ENCODE measurements around the gene SLA2. TPM values are rescaled to one million over a fixed set of nuclear protein-coding genes. Genes with fewer than 3 reads are reported as not detected.

SLA2 gene
- total RNA-seq, 3 donors from 2014 or later = 1.5 to 1.6 (median 1.6) TPM

DNA sequence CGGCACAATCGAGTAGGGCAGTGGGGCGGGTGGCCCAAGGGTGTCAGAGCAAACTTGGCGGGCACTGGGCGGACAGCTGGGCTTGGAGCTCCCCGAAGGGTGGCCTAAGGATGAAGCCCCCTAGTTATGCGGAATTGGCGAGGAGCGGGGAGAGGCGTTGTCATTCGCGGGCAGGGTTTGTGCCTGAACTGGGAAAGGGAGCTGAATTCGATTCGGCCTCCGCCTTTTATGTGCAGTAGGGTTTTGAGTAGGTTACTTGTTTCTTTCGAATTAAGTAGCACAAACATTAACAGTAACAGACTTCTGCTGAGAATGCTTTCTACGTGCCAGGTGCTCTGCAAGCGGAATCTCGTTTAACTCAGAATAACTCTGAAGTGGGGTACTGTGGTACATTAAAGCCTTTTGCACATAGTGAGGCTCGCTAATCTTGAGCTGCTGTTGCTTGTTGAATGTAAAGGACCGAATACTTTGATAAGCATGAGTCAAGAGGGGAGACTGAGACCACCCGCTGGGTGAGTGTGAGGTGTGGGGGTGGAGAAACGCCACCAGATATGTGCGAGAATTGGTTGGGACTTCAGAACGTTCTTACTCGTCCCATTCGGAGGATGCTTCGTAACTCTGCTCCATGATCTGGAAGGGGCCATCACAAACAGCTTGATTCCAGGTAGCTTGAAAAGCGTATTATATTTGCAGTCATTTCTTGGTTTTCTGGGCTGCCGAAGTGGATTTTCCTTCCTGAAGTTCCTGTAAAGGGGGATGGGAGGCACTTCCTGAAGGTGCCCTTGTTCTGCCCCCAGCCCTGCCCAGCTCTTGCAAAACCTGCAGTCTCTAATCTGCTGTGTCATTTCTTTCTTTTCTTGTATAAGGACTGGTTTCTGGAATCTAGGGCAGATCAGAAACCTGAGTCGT is 39.6 kb downstream of the SLA2 start:
- peaks cover 2% of the 10 kb centered on the region for H3K36me3 ChIP-seq (ENCODE audit: low read depth)
- intact Hi-C loops (cut with DNase I, micrococcal nuclease) = loop anchor here in 1 of 2 donors (5.0 kb wide), 1 partner anchor 49 kb away; no protein-coding TSS in a partner anchor
- no peak for TF ChIP-seq CTCF (IDR thresholded peaks at IDR 0.05)
- ATAC-seq = peak; percentile 19
- peaks cover 23% of the 10 kb centered on the region for H3K4me1 ChIP-seq (ENCODE audit: low read depth)
- peak overlapping the region; percentile 98 for H3K4me3 ChIP-seq
- DNase-seq = peak in 1 of 3 donors; percentile 42
- H3K9me3 ChIP-seq = no peaks in the 10 kb centered on the region

DNA sequence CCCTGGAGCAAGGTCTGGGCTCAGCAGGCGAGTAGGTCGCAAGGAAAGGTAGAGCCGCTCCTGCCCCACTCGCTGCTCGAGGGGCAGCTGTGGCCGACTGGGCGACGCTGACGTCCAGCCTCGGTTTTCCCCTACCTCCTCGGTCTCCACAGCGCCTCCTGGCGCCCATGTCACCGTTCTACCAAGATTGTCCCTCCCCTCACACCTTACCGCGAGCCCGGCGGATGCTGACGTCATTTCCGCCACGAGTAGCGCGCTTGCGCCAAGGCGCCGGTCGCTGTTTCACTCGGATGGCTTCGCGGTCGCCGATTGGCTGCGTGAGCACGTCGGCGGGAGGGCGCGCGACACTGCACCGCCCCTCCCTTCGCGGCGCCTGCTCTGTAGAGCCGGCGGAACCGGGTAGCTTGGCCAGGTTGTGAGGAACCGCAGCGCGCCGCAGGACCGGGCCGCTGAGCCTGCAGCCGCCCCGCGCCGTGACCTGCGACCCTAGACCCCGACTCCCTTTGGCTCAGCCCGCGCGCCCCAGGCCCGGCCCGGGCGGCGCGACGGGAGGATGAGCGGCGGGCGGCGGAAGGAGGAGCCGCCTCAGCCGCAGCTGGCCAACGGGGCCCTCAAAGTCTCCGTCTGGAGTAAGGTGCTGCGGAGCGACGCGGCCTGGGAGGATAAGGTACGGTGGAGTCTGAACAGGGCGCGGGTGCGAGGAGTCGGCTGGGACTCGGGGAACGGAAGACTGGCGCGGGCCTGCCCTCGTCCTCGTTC is 40.4 kb downstream of the SLA2 start, which contains the start of gene RAB5IF:
RAB5IF (plus strand) TSS at position 381 of the 759 bp plus-strand sequence; CDS start at position 554, 173 bp downstream.
- intact Hi-C loops (cut with DNase I, micrococcal nuclease) = loop anchor here in 1 of 2 donors (5.0 kb wide), 1 partner anchor 48 kb away; no protein-coding TSS in a partner anchor
- Histone ChIP-seq H3K9me3 (no peaks in the 10 kb centered on the region), H3K36me3 (ENCODE audit: low read depth) (peaks cover 2% of the 10 kb centered on the region), H3K4me3 (peak within 1 kb of the TSS; percentile 98), H3K4me1 (ENCODE audit: low read depth) (peaks cover 23% of the 10 kb centered on the region)
- peak; percentile 99 to 100 (median 100) for DNase-seq
- TF ChIP-seq CTCF (IDR thresholded peaks at IDR 0.05) = peak; percentile 85
- peak; percentile 94 for ATAC-seq

DNA sequence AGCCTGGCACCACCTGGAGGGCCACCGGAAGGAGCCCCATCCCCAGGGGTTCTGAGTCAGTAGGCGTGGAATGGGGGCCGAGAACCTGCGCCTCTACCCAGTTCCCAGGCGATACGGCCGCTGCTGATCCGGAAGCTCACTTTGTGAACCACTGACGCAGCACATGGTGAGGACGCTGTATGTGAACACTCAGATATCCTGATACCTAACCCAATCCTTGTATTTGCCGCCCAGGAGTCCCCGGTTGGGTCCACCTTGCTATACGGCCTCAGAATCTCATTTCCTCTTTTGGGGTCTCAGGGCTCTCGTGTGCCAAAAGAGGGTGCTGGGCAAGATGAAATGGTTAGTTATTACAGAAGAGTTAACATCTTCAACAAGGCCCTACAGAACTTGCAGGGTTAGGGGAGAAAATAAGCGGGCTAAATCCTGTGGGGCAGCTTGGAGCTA is 41.0 kb downstream of the SLA2 start:
- intact Hi-C loops (cut with DNase I, micrococcal nuclease) = loop anchor here in 1 of 2 donors (5.0 kb wide), 1 partner anchor 48 kb away; no protein-coding TSS in a partner anchor
- no peak for TF ChIP-seq CTCF (IDR thresholded peaks at IDR 0.05)
- peak; percentile 43 to 81 (median 64) for DNase-seq

GRCh38 chr20:36601540-36601939 is 44.5 kb downstream of the SLA2 start:
- no peak for TF ChIP-seq CTCF (IDR thresholded peaks at IDR 0.05)
- intact Hi-C loops (cut with DNase I, micrococcal nuclease) = no loop called here

More for the DNA sequence above, 41.0 kb downstream of the SLA2 start:
- H3K9me3 ChIP-seq = no peaks in the 10 kb centered on the region
- H3K4me1 ChIP-seq (ENCODE audit: low read depth) = peaks cover 23% of the 10 kb centered on the region
- peak; percentile 6 for ATAC-seq
- H3K36me3 ChIP-seq (ENCODE audit: low read depth) = peaks cover 2% of the 10 kb centered on the region
- peak overlapping the region; percentile 98 for H3K4me3 ChIP-seq

GRCh38 chr20:36599912-36600345 is 46.1 kb downstream of the SLA2 start:
- H3K4me3 ChIP-seq = no peak overlapping the region
- H3K9me3 ChIP-seq = no peaks in the 10 kb centered on the region
- no peak for DNase-seq
- no peak for ATAC-seq
- no peak for TF ChIP-seq CTCF (IDR thresholded peaks at IDR 0.05)
- H3K36me3 ChIP-seq (ENCODE audit: low read depth) = no peaks in the 10 kb centered on the region
- H3K4me1 ChIP-seq (ENCODE audit: low read depth) = peaks cover 2% of the 10 kb centered on the region
- intact Hi-C loops (cut with DNase I, micrococcal nuclease) = no loop called here

More at GRCh38 chr20:36601540-36601939, 44.5 kb downstream of the SLA2 start:
- no peak for ATAC-seq
- H3K4me1 ChIP-seq (ENCODE audit: low read depth) = peaks cover 9% of the 10 kb centered on the region
- no peak for DNase-seq
- no peak overlapping the region for H3K4me3 ChIP-seq
- peaks cover 2% of the 10 kb centered on the region for H3K36me3 ChIP-seq (ENCODE audit: low read depth)
- no peaks in the 10 kb centered on the region for H3K9me3 ChIP-seq

All from mucosa of descending colon (tissue), 3 donors.